Heart left ventricle (tissue), 16 donors: ENCODE measurements around the gene LILRA5. TPM values are rescaled to one million over a fixed set of nuclear protein-coding genes. Genes with fewer than 3 reads are reported as not detected.
A peak's percentile ranks its signal among the peaks of the same experiment; 100 is the strongest.
"Not testable (repeated sequence)": the region's sequence is repeated elsewhere in the genome, so short reads cannot be mapped to it uniquely, and the experiment has no call there.

Experiments
- ATAC-seq, 4 donors: fragments of 200-7000 bp; cut with Tn5 transposase; one replicate each; pipeline ENCODE4 v1.9.1; 2020 to 2022; ENCODE audit warnings: moderate library complexity in 4 of 4, mild to moderate bottlenecking in 3 of 4, moderate number of reproducible peaks in 1 of 4
- DNase-seq, 5 donors: peaks; one replicate each; pipeline ENCODE4 v3.0.0-alpha.2; 2020
- H3K27ac ChIP-seq, 12 donors: fragments of 200-600 bp; sonication (generic) in 4 of 12; one replicate each; pipeline versions ENCODE4 v1.5.0 to v1.8.0; 2016 to 2022; ENCODE audit warnings: mild to moderate bottlenecking in 2 of 12
- H3K27me3 ChIP-seq, 9 donors: fragments of 200-600 bp; sonication (generic) in 2 of 9; one replicate each; pipeline versions ENCODE4 v1.5.1 to v1.8.0; 2016 to 2022; ENCODE audit warnings: mild to moderate bottlenecking in 3 of 9
- H3K36me3 ChIP-seq, 9 donors: fragments of 200-600 bp; sonication (generic) in 2 of 9; one replicate each; pipeline versions ENCODE4 v1.5.0 to v1.8.0; 2018 to 2022; ENCODE audit warnings: mild to moderate bottlenecking in 2 of 9
- H3K4me1 ChIP-seq, 12 donors: fragments of 200-600 bp; sonication (generic) in 4 of 12; one replicate each; pipeline versions ENCODE4 v1.5.0 to v1.8.0; 2016 to 2022; ENCODE audit warnings: mild to moderate bottlenecking in 3 of 12
- H3K4me3 ChIP-seq, 12 donors: fragments of 200-600 bp; sonication (generic) in 4 of 12; one replicate each; pipeline versions ENCODE4 v1.5.0 to v1.8.0; 2017 to 2022; ENCODE audit warnings: mild to moderate bottlenecking in 9 of 12, moderate library complexity in 4 of 12
- H3K9me3 ChIP-seq, 12 donors: fragments of 200-600 bp; sonication (generic) in 4 of 12; one replicate each; pipeline versions ENCODE4 v1.5.0 to v1.8.0; 2016 to 2022; ENCODE audit warnings: mild to moderate bottlenecking in 1 of 12
- CTCF ChIP-seq, 12 donors: fragments of 200-600 bp; sonication (generic) in 4 of 12; IDR thresholded peaks; one replicate each; pipeline versions ENCODE4 v1.5.0 to v1.8.0; 2018 to 2022; ENCODE audit warnings: antibody characterized with exemption in 12 of 12, mild to moderate bottlenecking in 5 of 12
- POLR2A ChIP-seq, 2 donors: fragments of 450-650 bp; IDR thresholded peaks; one replicate each; pipeline ENCODE4 v1.6.1; 2017; ENCODE audit warnings: antibody characterized with exemption in 2 of 2, mild to moderate bottlenecking in 2 of 2, moderate library complexity in 2 of 2
- WGBS, 4 donors: extraction: QIAGEN DNeasy Blood & Tissue Kit in 2 of 4; methylation state at CpG; one replicate each; pipeline versions ENCODE4 v1.1.5 to v1.1.7; 2013 to 2018; 5-methylcytosine and 5-hydroxymethylcytosine counted together
- intact Hi-C, 10 donors: fragments of 100-400 bp; cut with DNase I; formaldehyde crosslinking; loops; one replicate each; pipeline versions ENCODE4 v1.11.1 to v1.14.2; 2022
- polyA plus RNA-seq, 2 donors: library from polyadenylated mRNA; stranded (reverse); fragments of 200-250 nt; gene quantifications; one replicate each; pipeline ENCODE4 v1.2.3, GENCODE V29; 2013
- total RNA-seq, 9 donors: library from RNA; depleted of rRNA in 2 of 9; stranded (reverse); fragments of >200 nt in 2 of 9; fragmentation: NEBNext Ultra II Directional in 3 of 9; extraction: Animal tissue kit (Norgen Biotek cat#: 25700) in 3 of 9; gene quantifications; one replicate each; pipeline versions ENCODE4 v1.1.0 to v1.2.4, GENCODE V29; 2016 to 2023
- donor health status: ischemic (EF 13 %, LVEDD 7.1; RV severe dilation, severe dysfunction).
- donor health status: healthy with polysubstance abuse.
- donor health status: DM: no; HTN: yes; CAD: no.
- donor health status: DM: no; HTN: no; CAD: no.
- donor health status: ischemic (EF 25% LVEDD 6.9; RV normal size, moderate dysfunction).
- donor health status: ischemic (EF 25% LVEDD 5.7; RV mildly dilated, moderate dysfunction).
- donor health status: healthy.
- donor health status: DM: yes; HTN: yes; CAD: no.
- donor health status: ischemic (EF 35%, LVEDD 5.7; RV mildly dilated, moderate dysfunction).
- donor health status: nonischemic (EF 11% LVEDD 7.7; RV severe dilation, severe dysfunction).
- donor health status: DM: yes; HTN: yes; CAD: no.
- donor health status: PGD.
- donor health status: ischemic (EF 29% LVEDD 5.4; RV normal size, mild dysfunction).
- donor health status: nonischemic (EF 23%, LVEDD 6.1; RV moderate dilation, normal function).

Gene LILRA5
- total and polyA plus RNA-seq, 11 donors, result 0.19 to 16.2 (median 1.5) TPM; not detected in 1

GRCh38 chr19:54273821-54274220 lies 39.1 kb downstream of the LILRA5 start:
- no peak for TF ChIP-seq CTCF (IDR thresholded peaks at IDR 0.05)
- no peak for TF ChIP-seq POLR2A (IDR thresholded peaks at IDR 0.05)
- Histone ChIP-seq H3K36me3 (no peaks in the 10 kb centered on the region), H3K27ac (peak overlapping the region in 1 of 12 donors; percentile 0), H3K4me1 (no peaks in the 10 kb centered on the region), H3K4me3 (no peak overlapping the region), H3K27me3 (peaks cover 0 to 16% (median 0%) of the 10 kb centered on the region in 9 donors), H3K9me3 (no peaks in the 10 kb centered on the region)
- intact Hi-C loops, result no loop called here
- no peak for ATAC-seq
- WGBS, 4 donors, result 65 to 80% (median 76%) methylated on average over 3 of the region's 3 CpGs
- DNase-seq, result no peak

- H3K4me3 ChIP-seq, H3K36me3 ChIP-seq, DNase-seq, intact Hi-C loops, H3K4me1 ChIP-seq, H3K9me3 ChIP-seq: not testable (repeated sequence)
- 53 to 68% (median 61%) methylated on average over 5 of the region's 5 CpGs for WGBS, 4 donors
- Histone ChIP-seq H3K27ac (peak overlapping the region in 1 of 12 donors; percentile 87), H3K27me3 (peaks cover 0 to 15% (median 0%) of the 10 kb centered on the region in 9 donors)
- peak in 1 of 4 donors; percentile 26 for ATAC-seq
Observed at GRCh38 chr19:54272181-54272580, 40.8 kb downstream of the LILRA5 start.

GRCh38 chr19:54271587-54271986 lies 41.4 kb downstream of the LILRA5 start:
- H3K4me1 ChIP-seq, H3K27me3 ChIP-seq, intact Hi-C loops, H3K36me3 ChIP-seq, H3K9me3 ChIP-seq: not testable (repeated sequence)
- DNase-seq (peak in 1 of 5 donors; percentile 58), ATAC-seq (peak in 3 of 4 donors; percentile 46 to 74 (median 55))
- peak overlapping the region in 1 of 12 donors; percentile 35 for H3K4me3 ChIP-seq
- WGBS, 4 donors, result 41 to 70% (median 63%) methylated on average over 4 of the region's 4 CpGs
- peak overlapping the region in 2 of 12 donors; percentile 13 to 87 for H3K27ac ChIP-seq

- DNase-seq (peak in 3 of 5 donors; percentile 43 to 67 (median 54)), ATAC-seq (peak; percentile 42 to 81 (median 68))
- peak overlapping the region in 1 of 12 donors; percentile 35 for H3K4me3 ChIP-seq
- TF ChIP-seq CTCF (IDR thresholded peaks at IDR 0.05) (no peak), POLR2A (IDR thresholded peaks at IDR 0.05) (no peak)
- intact Hi-C loops, result no loop called here
- WGBS, 4 donors, result 69 to 75% (median 72%) methylated on average over 8 of the region's 8 CpGs
- H3K9me3 ChIP-seq, result no peaks in the 10 kb centered on the region
- peak overlapping the region in 2 of 12 donors; percentile 13 to 87 for H3K27ac ChIP-seq
- peaks cover 0 to 7% (median 0%) of the 10 kb centered on the region in 9 donors for H3K27me3 ChIP-seq
- no peaks in the 10 kb centered on the region for H3K4me1 ChIP-seq
- H3K36me3 ChIP-seq, result no peaks in the 10 kb centered on the region
Observed at GRCh38 chr19:54271106-54271505, 41.9 kb downstream of the LILRA5 start.

- WGBS, 4 donors, result 56 to 65% (median 58%) methylated on average over 2 of the region's 2 CpGs
- ATAC-seq, result no peak
- H3K27me3 ChIP-seq, result peaks cover 0 to under 1% (median 0%) of the 10 kb centered on the region in 9 donors
- H3K36me3 ChIP-seq, result no peaks in the 10 kb centered on the region
- TF ChIP-seq CTCF (IDR thresholded peaks at IDR 0.05) (no peak), POLR2A (IDR thresholded peaks at IDR 0.05) (no peak)
- H3K4me1 ChIP-seq, result no peaks in the 10 kb centered on the region
- intact Hi-C loops, result no loop called here
- no peak overlapping the region for H3K4me3 ChIP-seq
- H3K9me3 ChIP-seq, result no peaks in the 10 kb centered on the region
- DNase-seq, result no peak
- no peak overlapping the region for H3K27ac ChIP-seq
Observed at GRCh38 chr19:54268936-54269335, 44.0 kb downstream of the LILRA5 start.
